HTR-8/SVneo (cell line): ENCODE data around the gene CHST9.
"Not testable (repeated sequence)": the region's sequence is repeated elsewhere in the genome, so short reads cannot be mapped to it uniquely, and the experiment has no call there.

ENCODE experiments used
- DNase-seq: peaks from one replicate; pipeline ENCODE4 v3.0.0; 2011; ENCODE audit warnings: low spot score, mixed read lengths; ENCODE audit not compliant: insufficient read length
- FAIRE-seq: peaks from 2 replicates; lab custom pipeline; 2011; peaks lifted over from hg19 to GRCh38; lab: Jason Lieb, UNC

CHST9 gene

DNA sequence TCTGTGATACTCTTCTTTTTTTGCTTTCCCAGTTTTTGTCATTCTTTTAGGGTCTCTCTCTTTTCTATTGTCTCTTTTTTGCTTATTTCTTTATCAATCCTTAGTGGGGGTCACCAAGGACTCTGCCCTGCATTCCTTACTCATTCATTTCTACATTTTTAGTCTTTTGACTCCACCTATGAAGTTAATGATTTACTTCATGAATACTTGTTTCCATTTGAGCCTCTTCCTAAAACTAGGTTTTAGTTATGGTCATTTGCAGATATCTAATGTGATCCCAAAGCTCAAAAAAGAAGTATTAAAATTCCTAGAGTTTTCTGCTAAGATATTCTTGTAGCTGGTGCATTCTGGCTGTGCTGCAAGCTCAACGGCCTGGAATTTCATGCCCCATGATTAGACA, 170.3 kb downstream of the CHST9 start:
- DNase-seq (no peak), FAIRE-seq (no peak)

DNA sequence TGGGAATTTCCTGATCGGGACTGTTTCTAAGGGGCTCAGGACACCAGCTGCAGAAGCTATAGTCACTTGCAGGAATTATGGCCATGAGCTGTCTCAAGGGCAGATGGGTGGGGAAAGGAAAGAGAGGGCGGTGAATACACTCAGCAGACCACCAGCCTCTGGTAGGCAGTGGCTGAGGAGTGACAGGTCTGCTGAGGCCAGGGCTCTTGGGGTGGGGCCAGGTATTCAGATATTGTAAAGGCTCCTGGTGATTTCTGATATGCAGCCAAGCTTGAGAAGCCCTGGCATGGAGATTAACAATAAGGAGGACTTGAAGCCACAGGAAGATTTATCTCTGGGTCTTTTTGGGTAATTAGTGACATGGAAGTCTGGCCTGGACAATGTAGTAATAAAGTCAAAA, 174.3 kb downstream of the CHST9 start:
- no peak for DNase-seq
- FAIRE-seq, result no peak

DNA sequence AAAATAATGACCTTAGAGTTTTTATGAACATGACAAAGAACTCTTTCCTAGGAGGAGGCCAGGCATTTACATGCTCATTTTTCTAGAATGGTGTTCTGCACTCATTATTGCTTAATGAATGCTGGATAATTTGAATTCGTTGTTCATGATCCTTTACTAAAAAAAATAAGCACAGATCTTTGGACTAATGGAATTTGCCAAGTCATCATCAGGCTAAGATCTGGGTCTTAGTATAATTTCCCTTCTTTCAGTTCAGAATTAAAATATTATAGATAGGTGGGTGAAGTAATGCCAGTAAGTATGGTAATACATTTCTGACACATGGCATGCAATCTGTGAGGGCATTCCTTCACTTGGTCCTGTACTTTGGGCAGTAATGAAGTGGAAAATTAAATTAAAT, 175.8 kb downstream of the CHST9 start:
- FAIRE-seq, result no peak
- DNase-seq, result no peak

DNA sequence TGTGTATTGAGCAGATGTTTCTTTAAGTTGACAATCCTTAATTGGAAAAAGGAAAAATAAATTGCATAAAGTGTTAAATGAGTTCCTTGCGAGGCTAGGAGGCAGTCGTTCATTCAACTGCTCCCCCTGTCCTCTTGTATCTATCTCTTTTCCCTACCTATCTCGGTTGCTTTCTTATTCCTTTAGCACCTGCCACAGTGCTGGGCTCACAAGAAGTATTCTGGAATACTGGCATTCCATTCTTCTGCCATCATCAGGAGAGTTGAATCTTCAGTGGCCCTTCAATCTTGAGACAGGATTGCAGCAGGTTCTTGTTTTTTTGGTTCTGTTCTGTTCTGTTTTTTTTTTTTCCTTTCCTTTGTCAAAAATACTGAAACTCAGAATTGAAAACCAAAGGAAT, 176.5 kb downstream of the CHST9 start:
- DNase-seq (no peak), FAIRE-seq (no peak)

DNA sequence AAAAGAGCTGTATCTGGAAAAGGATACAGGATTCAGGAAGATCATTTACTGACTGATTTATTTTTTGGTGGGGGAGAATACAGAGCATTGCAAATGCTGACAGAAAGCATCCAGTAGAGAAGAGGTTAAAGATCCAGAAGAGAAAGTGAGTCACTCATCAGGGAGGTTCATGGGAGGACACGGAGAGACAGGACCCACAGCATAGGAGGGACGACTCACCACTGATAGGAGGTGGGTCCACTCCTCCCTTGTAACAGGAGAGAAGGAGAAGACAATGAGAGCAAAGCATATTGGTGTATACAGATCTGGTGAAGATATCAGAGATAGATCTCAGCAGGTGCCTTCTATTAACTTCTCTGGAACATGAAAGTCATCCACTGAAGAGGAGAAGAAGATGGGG, 177.2 kb downstream of the CHST9 start:
- DNase-seq, result no peak
- FAIRE-seq, result no peak

DNA sequence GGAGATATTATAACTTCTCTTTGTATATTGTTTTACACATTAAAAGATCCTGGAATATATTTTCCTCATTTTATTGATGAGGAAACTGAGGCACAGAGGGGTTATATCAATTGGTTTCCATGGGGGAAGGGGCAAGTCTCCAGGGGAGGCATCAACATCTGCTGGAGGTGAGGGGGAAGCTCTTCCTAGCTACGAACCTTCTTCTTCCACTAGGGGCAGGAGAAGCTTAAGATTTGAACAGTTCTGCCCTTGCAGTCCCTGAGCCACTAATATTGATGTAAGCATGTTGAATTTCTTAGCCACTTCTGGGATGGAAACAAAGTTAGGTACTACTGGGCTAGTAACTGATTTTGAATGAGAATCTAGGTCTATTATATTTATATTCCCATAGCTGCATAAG, 179.5 kb downstream of the CHST9 start:
- FAIRE-seq, result no peak
- no peak for DNase-seq

DNA sequence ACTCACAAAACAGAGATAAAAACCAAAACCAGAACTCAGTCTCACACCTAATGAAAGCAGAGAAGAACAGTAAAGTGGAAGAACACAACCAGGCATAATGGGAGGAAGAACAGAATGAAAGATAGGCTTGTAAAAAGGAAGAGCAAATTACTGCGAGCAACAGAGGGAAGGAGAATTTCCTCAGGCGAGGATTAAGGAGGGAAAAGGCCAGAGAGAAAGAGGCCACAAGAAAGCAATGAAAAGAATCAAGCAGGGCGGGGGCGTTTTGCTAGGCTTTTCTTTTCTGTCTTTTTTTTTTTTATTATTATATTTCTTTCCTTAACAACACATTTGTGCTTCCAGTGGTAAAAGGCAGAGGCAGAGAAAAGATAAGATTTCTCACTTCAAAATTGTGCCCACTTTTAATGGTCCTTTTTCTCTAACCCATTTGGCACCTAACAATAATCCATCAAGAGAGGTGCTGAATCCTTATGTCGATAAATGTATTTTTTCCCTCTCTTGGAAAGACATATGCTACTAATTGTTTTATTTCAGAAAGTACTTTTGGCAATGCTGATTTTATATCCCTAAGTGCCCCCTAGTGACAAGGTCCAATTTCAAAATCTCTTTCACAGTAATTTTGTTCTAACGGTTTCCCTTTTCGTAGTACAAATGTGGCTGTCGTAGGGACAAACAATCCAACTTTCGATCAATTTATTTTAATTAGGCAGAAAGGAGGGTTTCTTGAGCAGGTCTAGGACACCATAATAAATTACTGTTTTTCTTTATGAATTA, 180.9 kb downstream of the CHST9 start:
- FAIRE-seq (no peak), DNase-seq (no peak)

DNA sequence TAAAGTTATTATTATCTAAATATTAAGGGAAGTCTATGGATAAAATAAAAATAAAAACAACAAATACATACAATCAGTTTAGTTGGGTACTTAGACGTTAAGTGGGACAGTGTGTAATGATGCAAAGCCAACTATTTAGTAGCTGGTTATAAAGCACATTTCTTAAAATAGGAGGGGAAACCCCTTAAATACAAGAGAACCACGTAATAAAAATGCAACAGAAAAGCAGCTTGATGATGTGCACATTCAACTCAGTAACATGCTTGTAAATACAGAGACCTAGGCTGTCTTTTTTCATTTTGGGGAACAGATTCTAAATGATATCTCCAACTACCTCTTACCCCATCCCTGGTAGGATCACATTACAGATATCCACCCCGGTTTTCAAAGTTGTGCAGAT, 185.3 kb downstream of the CHST9 start:
- FAIRE-seq (no peak), DNase-seq (no peak)

DNA sequence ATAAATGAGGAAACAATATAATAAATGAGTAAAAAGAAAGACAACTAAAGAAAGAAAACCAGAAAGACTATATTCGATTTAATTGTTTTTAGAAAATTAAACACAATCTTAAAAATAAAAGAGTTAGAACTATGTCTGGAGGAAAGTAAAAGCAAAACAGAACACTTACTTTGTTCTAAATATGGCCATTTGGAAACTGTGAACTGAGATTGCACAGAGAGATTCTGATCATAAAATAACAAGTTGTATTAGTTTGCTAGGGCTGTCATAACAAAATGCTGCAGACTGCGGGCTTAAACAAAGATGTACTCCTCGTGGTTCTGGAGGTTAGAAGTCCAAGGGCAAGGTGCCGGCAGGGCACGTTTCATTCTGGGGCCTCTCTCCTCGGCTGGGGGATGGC, 191.5 kb downstream of the CHST9 start:
- DNase-seq (no peak), FAIRE-seq (no peak)

DNA sequence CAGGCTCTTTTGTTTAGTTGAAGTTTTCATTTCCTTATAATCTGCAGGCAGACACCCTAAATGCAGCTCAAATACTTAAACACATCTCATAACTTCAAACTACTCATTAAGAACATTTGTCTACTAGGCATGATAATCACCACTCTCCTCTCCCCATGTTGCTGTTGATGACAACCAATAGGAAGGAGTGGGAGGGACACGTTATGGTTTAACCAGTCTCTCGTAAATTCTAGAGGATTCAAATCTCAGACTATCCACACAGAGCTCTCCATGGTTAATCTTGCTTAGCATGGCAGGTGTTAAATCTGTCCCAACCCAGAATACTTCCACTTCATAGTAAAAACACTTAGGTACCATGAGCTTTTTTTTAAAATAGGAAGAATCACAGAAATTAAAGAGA, 192.2 kb downstream of the CHST9 start:
- no peak for DNase-seq
- no peak for FAIRE-seq

DNA sequence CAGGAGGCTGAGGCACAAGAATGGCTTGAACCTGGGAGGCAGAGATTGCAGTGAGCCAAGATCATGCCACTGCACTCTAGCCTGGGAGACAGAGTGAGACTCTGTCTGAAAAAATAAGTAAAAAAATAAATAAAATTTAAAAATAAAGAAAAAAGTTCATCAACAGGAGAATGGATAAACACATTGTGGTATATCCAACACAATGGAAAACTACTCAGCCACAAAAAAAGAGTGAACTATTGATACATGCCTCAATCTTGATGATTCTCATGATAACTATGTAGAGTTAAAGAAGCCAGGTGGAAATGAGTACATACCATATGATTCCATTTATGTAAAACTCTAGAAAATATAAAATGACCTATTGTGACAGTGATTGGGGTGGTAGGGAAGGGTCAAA, 195.3 kb downstream of the CHST9 start:
- DNase-seq (no peak), FAIRE-seq (no peak)

DNA sequence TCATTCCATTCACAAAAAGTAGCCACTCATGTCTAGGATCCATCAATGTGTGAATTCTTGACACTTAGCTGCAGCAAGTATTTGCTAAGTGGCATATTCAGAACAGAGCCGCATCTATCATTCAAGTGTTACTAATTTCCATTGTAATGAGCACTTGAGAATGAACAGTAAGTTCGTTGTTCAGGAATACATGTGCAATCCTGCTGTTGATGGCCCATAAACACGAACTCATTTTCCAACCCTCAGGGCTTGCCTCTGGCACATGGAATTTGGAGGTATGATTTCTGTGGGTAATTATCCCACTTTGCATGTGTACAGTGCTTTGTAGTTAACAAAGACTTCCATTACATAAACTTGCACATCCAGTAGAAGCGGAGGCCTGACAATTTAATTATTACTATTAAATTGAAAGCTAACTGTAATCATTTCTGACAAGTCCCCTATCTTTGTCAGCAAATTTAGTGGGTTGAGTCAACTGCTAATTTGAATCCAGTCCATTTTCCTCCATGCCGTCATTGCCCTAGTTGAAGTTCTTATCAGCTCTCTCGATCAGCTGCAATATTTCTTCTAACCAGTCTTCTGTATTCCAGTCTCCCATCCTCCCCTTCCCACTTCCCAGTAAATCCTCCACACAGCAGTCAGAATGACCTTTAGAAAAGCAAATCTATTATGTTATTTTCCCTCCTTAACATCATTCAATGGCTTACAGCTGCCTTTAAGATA, 203.6 kb downstream of the CHST9 start:
- DNase-seq, result no peak
- FAIRE-seq, result no peak

DNA sequence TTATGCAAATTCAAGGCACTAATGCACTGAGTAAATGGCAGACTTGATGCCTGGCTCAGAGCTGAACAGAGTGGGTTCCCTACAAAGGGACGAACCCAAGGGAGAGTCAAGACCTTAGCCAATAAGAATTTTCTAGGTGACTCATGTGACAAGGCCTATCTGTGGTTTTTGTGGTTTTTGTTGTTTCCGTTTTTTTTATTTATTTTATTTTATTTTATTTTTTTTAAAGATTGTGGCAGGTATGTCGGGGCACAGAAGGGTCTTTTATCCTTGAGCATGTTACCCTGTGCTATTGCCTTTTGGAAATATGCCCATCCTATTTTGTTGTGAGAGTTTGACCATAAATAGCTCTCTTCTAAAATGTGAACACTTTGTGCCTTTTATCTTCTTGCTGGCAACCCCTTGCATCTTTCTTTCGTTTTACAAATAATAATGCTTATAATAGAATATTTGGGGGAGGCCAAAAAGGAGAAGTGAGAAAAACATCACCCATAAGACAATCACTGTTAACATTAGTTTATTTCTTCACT, 206.2 kb downstream of the CHST9 start:
- DNase-seq (no peak), FAIRE-seq (no peak)

DNA sequence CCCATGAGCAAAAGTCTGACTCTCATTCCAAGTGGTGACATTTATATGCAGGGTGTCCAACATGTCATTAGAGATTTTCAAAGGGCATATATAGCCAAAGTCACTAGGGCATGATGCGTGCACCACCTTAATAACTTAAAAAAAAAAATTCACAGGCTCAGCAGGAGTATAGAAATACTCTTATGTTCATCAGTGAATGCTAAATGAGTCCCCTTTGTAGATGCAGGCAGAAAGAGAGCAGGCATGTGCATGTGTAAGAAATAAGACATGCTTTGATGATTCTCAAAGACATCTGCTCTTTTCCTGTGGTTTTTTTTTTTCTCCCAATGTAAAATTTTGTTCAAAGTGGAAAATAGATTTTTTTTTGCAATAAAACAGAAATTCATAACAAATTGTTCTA, 207.3 kb downstream of the CHST9 start:
- DNase-seq, result no peak
- FAIRE-seq, result no peak

DNA sequence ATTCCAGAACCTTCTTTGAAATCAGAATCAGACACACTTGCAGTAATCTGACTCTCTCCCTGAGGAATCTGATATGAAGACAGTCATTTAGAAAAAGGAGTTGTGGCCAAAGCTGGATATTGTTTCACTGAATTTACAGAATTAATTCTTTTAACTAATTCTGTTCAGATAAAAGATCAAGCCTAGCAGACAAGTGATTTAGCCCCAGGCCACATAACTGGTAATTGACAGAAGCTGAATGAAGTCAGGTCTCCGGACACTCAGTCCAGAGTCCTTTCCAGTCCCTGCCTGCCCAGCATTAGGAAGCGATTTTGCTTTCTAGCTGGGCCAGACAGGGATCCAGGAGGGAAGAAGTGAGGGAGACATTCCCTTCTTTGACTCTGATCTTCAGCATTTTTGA, 208.9 kb downstream of the CHST9 start:
- DNase-seq (no peak), FAIRE-seq (no peak)

DNA sequence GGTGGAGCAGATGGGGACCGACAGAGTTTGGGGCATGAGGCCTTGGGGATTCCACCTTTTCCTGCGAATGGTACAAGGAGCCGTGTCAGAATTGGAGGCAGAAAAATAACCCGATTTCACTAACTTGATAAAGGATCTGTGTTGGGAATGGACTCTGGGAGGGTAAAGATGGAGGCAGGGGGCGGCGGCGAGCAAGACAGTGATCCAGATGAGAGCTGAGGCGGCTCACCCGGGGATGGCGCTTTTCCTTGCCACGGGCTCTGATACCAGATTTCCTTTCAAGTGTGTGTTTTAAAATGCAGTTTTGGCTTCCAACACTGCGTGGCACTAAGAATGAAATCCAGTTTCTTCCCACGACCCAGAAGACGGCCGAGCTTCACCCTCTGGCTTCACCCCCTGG, 212.6 kb downstream of the CHST9 start:
- FAIRE-seq, DNase-seq: not testable (repeated sequence)

DNA sequence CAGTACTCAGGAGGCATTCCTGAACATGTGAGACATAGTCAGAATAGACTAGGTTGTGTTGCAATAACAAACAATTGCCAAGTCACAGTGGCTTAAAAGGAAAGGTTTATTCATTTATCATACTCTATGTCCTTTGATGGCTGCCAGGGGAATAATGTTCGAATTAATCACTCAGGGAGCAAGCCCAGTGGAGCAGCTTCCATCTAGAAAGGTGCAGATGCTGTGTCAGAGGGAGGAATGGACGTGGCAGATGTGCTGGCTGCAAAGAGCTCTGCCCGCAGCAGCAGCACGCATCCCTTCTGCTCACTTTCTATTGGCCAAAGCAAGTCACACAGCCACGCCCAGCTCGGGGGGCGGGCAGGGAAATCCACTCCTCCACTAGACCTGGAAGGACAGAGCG, 213.7 kb downstream of the CHST9 start:
- FAIRE-seq (no peak), DNase-seq (no peak)

DNA sequence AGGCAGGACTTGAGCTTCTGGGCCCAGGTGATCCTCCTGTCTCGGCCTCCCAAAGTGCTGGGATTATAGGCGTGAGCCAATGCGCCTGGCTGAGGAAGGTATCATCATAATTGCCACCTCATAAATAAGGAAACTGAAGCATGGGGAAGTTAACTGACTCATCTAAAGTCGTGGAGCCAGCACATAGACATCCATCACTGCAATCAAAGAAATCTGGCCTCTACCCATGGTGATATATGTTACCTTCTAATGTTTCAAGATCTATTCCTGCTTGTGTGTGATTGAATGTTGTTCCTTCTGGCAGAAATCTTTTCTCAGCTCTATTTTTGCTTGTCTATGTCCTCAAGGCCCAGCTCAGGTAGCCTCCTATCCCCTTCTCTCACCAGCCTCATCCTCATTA, 214.5 kb downstream of the CHST9 start:
- DNase-seq (no peak), FAIRE-seq (no peak)

DNA sequence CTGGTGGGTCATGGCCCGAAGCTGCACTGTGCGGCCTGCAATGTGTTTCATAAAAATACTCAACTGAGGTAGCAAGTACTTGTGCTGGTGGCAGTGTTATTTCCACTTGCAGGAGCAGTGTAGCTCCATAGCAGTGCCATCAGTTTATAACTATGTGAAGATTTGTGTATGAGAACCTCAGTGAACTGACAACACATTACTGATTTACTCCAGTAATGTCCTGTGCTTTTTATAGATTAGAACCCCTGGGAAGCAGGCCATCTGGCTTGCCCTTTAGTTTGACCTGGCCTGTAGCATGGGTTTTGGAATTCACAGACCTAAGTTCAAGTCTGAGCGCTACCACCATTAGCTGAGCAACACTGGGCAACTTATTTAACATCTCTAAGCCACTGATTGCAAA, 219.9 kb downstream of the CHST9 start:
- DNase-seq (no peak), FAIRE-seq (no peak)

DNA sequence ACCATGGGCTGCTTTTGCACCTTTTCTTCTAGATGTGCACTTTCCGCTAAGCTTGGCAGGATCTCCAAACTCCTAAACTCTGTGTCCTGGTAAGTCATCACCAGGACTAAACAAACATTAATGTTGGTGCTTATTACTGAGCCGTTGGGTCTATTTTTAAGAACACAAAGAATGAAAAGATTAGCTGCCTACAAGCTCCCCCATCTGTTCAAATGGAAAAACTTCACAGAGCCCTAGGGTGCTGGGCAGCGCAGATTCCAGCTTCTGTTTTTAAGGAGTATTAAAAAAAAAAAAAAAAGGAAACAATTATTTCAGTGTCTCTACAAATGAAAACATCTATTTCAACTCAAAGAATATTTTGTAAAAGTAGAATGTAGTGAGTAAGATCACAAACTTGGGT, 221.8 kb downstream of the CHST9 start:
- FAIRE-seq (no peak), DNase-seq (no peak)

DNA sequence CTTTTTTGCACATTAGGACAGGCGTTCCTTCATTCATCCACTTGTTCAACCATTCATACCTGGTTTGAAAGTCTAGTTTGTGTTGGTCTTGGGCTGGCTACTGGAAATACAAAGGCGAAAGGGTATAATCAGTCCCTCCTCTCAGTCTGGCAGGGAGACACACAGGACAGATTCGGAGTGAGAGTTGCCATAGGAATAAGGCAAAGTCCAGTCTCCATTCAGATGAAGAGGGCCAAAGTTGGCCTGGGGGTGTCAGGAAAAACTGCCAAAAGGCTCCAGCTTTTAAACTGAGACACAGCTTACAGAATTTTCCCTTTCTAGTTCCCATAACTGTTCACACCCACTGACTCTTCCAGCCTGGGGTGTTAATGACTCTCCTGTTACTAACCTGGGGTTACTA, 223.3 kb downstream of the CHST9 start:
- no peak for DNase-seq
- FAIRE-seq, result no peak

DNA sequence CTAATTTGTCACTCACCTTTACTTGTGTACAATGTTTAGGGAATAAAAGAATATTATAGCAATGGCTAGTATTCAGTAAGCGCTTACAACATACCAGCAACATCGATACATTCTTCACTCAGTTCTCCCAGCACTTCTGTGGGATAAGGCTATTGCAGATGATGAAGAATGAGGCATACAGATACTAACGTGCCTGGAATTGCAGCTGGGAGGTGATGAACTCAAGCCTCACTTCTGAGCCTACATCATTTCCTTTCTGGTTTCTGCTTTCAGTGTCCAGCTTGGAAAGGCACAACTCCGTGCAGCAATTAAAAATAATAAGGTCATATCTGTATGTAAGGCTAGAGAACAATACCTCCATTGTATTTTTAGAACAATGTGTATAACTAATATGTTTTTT, 224.2 kb downstream of the CHST9 start:
- FAIRE-seq (no peak), DNase-seq (no peak)
